Measurements from ENCODE around the gene SMYD3. TPM values are rescaled to one million over a fixed set of nuclear protein-coding genes. Genes with fewer than 3 reads are reported as not detected.

The SMYD3 gene
- total RNA-seq, 1 experiment from 2014 or later: 35.1 TPM

- Mint-ChIP-seq H3K4me3 (ENCODE audit: low read depth, unreplicated experiment) (no peak overlapping the region), H3K36me3 (ENCODE audit: insufficient read depth, unreplicated experiment) (no peaks in the 10 kb centered on the region), H3K27me3 (ENCODE audit: unreplicated experiment) (no peaks in the 10 kb centered on the region), H3K4me1 (ENCODE audit: low read depth, unreplicated experiment) (no peaks in the 10 kb centered on the region), H3K27ac (ENCODE audit: unreplicated experiment) (no peak overlapping the region), H3K9me3 (ENCODE audit: low read depth, unreplicated experiment) (no peaks in the 10 kb centered on the region)
- DNase-seq: no peak
- CTCF ChIA-PET: interaction anchor here (0.5 kb wide), 1 partner anchor 347 kb away, joined by 3 read pairs; no protein-coding TSS in a partner anchor
- intact Hi-C loops (cut with micrococcal nuclease; ENCODE audit: unreplicated experiment): no loop called here
- TF ChIP-seq CTCF (IDR thresholded peaks at IDR 0.05; ENCODE audit: unreplicated experiment): no peak
- no TSS peak for BruUV-seq (replicated peaks)
Measured at GRCh38 chr1:245969283-245969682, 537.8 kb downstream of the SMYD3 start.

- H3K4me1 Mint-ChIP-seq (ENCODE audit: low read depth, unreplicated experiment): no peaks in the 10 kb centered on the region
- BruUV-seq (replicated peaks): no TSS peak
- TF ChIP-seq CTCF (IDR thresholded peaks at IDR 0.05; ENCODE audit: unreplicated experiment): no peak
- H3K27ac Mint-ChIP-seq (ENCODE audit: unreplicated experiment): no peak overlapping the region
- CTCF ChIA-PET: interaction anchor here (0.6 kb wide), 1 partner anchor 435 kb away, joined by 3 read pairs; no protein-coding TSS in a partner anchor
- no peaks in the 10 kb centered on the region for H3K36me3 Mint-ChIP-seq (ENCODE audit: insufficient read depth, unreplicated experiment)
- intact Hi-C loops (cut with micrococcal nuclease; ENCODE audit: unreplicated experiment): no loop called here
- no peaks in the 10 kb centered on the region for H3K27me3 Mint-ChIP-seq (ENCODE audit: unreplicated experiment)
- no peak for DNase-seq
- no peaks in the 10 kb centered on the region for H3K9me3 Mint-ChIP-seq (ENCODE audit: low read depth, unreplicated experiment)
- H3K4me3 Mint-ChIP-seq (ENCODE audit: low read depth, unreplicated experiment): no peak overlapping the region
Measured at GRCh38 chr1:245968775-245969174, 538.3 kb downstream of the SMYD3 start.

GRCh38 chr1:245965398-245965797 lies 541.7 kb downstream of the SMYD3 start:
- intact Hi-C loops (cut with micrococcal nuclease; ENCODE audit: unreplicated experiment): no loop called here
- Mint-ChIP-seq H3K4me3 (ENCODE audit: low read depth, unreplicated experiment) (no peak overlapping the region), H3K9me3 (ENCODE audit: low read depth, unreplicated experiment) (no peaks in the 10 kb centered on the region), H3K4me1 (ENCODE audit: low read depth, unreplicated experiment) (no peaks in the 10 kb centered on the region), H3K27me3 (ENCODE audit: unreplicated experiment) (no peaks in the 10 kb centered on the region), H3K36me3 (ENCODE audit: insufficient read depth, unreplicated experiment) (no peaks in the 10 kb centered on the region), H3K27ac (ENCODE audit: unreplicated experiment) (no peak overlapping the region)
- DNase-seq: no peak
- no peak for TF ChIP-seq CTCF (IDR thresholded peaks at IDR 0.05; ENCODE audit: unreplicated experiment)
- no TSS peak for BruUV-seq (replicated peaks)
- CTCF ChIA-PET: no interaction called here

- Mint-ChIP-seq H3K4me1 (ENCODE audit: low read depth, unreplicated experiment) (no peaks in the 10 kb centered on the region), H3K4me3 (ENCODE audit: low read depth, unreplicated experiment) (no peak overlapping the region), H3K27ac (ENCODE audit: unreplicated experiment) (no peak overlapping the region), H3K27me3 (ENCODE audit: unreplicated experiment) (no peaks in the 10 kb centered on the region), H3K9me3 (ENCODE audit: low read depth, unreplicated experiment) (no peaks in the 10 kb centered on the region), H3K36me3 (ENCODE audit: insufficient read depth, unreplicated experiment) (no peaks in the 10 kb centered on the region)
- no TSS peak for BruUV-seq (replicated peaks)
- no peak for DNase-seq
- intact Hi-C loops (cut with micrococcal nuclease; ENCODE audit: unreplicated experiment): no loop called here
- TF ChIP-seq CTCF (IDR thresholded peaks at IDR 0.05; ENCODE audit: unreplicated experiment): no peak
- CTCF ChIA-PET: no interaction called here
Measured at GRCh38 chr1:245963649-245964048, 543.4 kb downstream of the SMYD3 start.
